Liver (tissue), 3 donors: ENCODE results near the gene CSPG4.

Experiments
- ATF3 ChIP-seq: IDR thresholded peaks from 2 replicates; pipeline ENCODE4 v1.6.1; 2016; ENCODE audit warnings: antibody characterized with exemption
- CTCF ChIP-seq: fragments of 150-350 bp; IDR thresholded peaks from 2 replicates; pipeline ENCODE4 v1.5.1; 2017; ENCODE audit warnings: improper control_type of control experiment, low read depth, low read length; ENCODE audit not compliant: missing input control
- EGR1 ChIP-seq, 2 donors: IDR thresholded peaks; 2 replicates each; pipeline ENCODE4 v1.6.1; 2016 to 2018; ENCODE audit warnings: antibody characterized with exemption in 2 of 2, low read depth in 2 of 2
- FOXA1 ChIP-seq: IDR thresholded peaks from 2 replicates; pipeline ENCODE4 v1.6.1; 2016; ENCODE audit warnings: antibody characterized with exemption
- FOXA2 ChIP-seq: IDR thresholded peaks from 2 replicates; pipeline ENCODE4 v1.6.1; 2016; ENCODE audit warnings: antibody characterized with exemption
- MAX ChIP-seq: IDR thresholded peaks from 2 replicates; pipeline ENCODE4 v1.6.1; 2016; ENCODE audit warnings: antibody characterized with exemption
- RAD21 ChIP-seq, 2 donors: IDR thresholded peaks; 2 replicates each; pipeline ENCODE4 v1.6.1; 2016; ENCODE audit warnings: antibody characterized with exemption in 2 of 2, mild to moderate bottlenecking in 2 of 2
- REST ChIP-seq: IDR thresholded peaks from 2 replicates; pipeline ENCODE4 v1.6.1; 2016; ENCODE audit warnings: antibody characterized with exemption, mild to moderate bottlenecking
- TAF1 ChIP-seq: conservative IDR thresholded peaks from 2 replicates; pipeline ENCODE4 v1.6.1; 2016; ENCODE audit warnings: antibody characterized with exemption, mild to moderate bottlenecking
- YY1 ChIP-seq: IDR thresholded peaks from 2 replicates; pipeline ENCODE4 v1.6.1; 2016; ENCODE audit warnings: antibody characterized with exemption, mild to moderate bottlenecking
- ZBTB33 ChIP-seq: IDR thresholded peaks from 2 replicates; pipeline ENCODE4 v1.6.1; 2016; ENCODE audit warnings: antibody characterized with exemption
- donor health status: healthy.
- donor health status: healthy.

GRCh38 chr15:75704618-75705017 is 8.0 kb downstream of the CSPG4 start:
- TF ChIP-seq FOXA1 (no peak), CTCF (no peak), RAD21 (IDR thresholded peaks at IDR 0.05) (no peak), REST (no peak), TAF1 (no peak), FOXA2 (no peak), EGR1 (IDR thresholded peaks at IDR 0.05; ENCODE audit: low read depth in 2 of 2) (no peak), YY1 (no peak), ATF3 (no peak), MAX (no peak), ZBTB33 (no peak)
